ENCODE results near the gene CCDC40.

CCDC40 gene

GRCh38 chr17:80119271-80119791 lies 82.9 kb downstream of the CCDC40 start:
- TF ChIP-seq REST (IDR thresholded peaks at IDR 0.05; ENCODE audit: insufficient read depth in 1 of 2, low read depth in 2 of 2, low read length in 2 of 2) (no peak), SIN3A (IDR thresholded peaks at IDR 0.05; ENCODE audit: borderline replicate concordance, insufficient read depth, low read length) (no peak), TAF1 (IDR thresholded peaks at IDR 0.05; ENCODE audit: borderline replicate concordance, insufficient read depth, low read length) (no peak), FOXP2 (optimal IDR thresholded peaks at IDR 0.05; ENCODE audit: borderline replicate concordance, extremely low read depth, extremely low read length, insufficient read depth) (no peak)

GRCh38 chr17:80119839-80120238 lies 83.4 kb downstream of the CCDC40 start:
- TF ChIP-seq REST (IDR thresholded peaks at IDR 0.05; ENCODE audit: insufficient read depth in 1 of 2, low read depth in 2 of 2, low read length in 2 of 2) (no peak), TAF1 (IDR thresholded peaks at IDR 0.05; ENCODE audit: borderline replicate concordance, insufficient read depth, low read length) (no peak), POLR2AphosphoS5 (IDR thresholded peaks at IDR 0.05; ENCODE audit: low read depth, low read length) (no peak), SIN3A (IDR thresholded peaks at IDR 0.05; ENCODE audit: borderline replicate concordance, insufficient read depth, low read length) (no peak), FOXP2 (optimal IDR thresholded peaks at IDR 0.05; ENCODE audit: borderline replicate concordance, extremely low read depth, extremely low read length, insufficient read depth) (no peak)

- TF ChIP-seq TAF1 (IDR thresholded peaks at IDR 0.05; ENCODE audit: borderline replicate concordance, insufficient read depth, low read length), result no peak
- TF ChIP-seq FOXP2 (optimal IDR thresholded peaks at IDR 0.05; ENCODE audit: borderline replicate concordance, extremely low read depth, extremely low read length, insufficient read depth), result no peak
- TF ChIP-seq POLR2AphosphoS5 (IDR thresholded peaks at IDR 0.05; ENCODE audit: low read depth, low read length), result no peak
- no peak for TF ChIP-seq SIN3A (IDR thresholded peaks at IDR 0.05; ENCODE audit: borderline replicate concordance, insufficient read depth, low read length)
- TF ChIP-seq REST (IDR thresholded peaks at IDR 0.05; ENCODE audit: insufficient read depth in 1 of 2, low read depth in 2 of 2, low read length in 2 of 2), result no peak
These were observed 85.7 kb downstream of the CCDC40 start for GRCh38 chr17:80122026-80122575.

- TF ChIP-seq REST (IDR thresholded peaks at IDR 0.05; ENCODE audit: insufficient read depth in 1 of 2, low read depth in 2 of 2, low read length in 2 of 2), result no peak
- TF ChIP-seq TAF1 (IDR thresholded peaks at IDR 0.05; ENCODE audit: borderline replicate concordance, insufficient read depth, low read length), result no peak
- no peak for TF ChIP-seq SIN3A (IDR thresholded peaks at IDR 0.05; ENCODE audit: borderline replicate concordance, insufficient read depth, low read length)
- no peak for TF ChIP-seq FOXP2 (optimal IDR thresholded peaks at IDR 0.05; ENCODE audit: borderline replicate concordance, extremely low read depth, extremely low read length, insufficient read depth)
- no peak for TF ChIP-seq POLR2AphosphoS5 (IDR thresholded peaks at IDR 0.05; ENCODE audit: low read depth, low read length)
These were observed 86.6 kb downstream of the CCDC40 start for GRCh38 chr17:80122926-80123505.

Data from PFSK-1 (cell line).